ENCODE data around the gene DYRK1B. TPM values are rescaled to one million over a fixed set of nuclear protein-coding genes. Genes with fewer than 3 reads are reported as not detected.
"Not testable (repeated sequence)": the region's sequence is repeated elsewhere in the genome, so short reads cannot be mapped to it uniquely, and the experiment has no call there.

The DYRK1B gene
- total RNA-seq, 1 donor from 2014 or later: 16.7 TPM

GRCh38 chr19:39814595-39814994 is 19.4 kb downstream of the DYRK1B start:
- TF ChIP-seq CTCF (IDR thresholded peaks at IDR 0.05): no peak
- no peak overlapping the region for H3K27ac ChIP-seq
- DNase-seq (no peak), ATAC-seq (no peak)
- no peaks in the 10 kb centered on the region for H3K27me3 ChIP-seq
- no peaks in the 10 kb centered on the region for H3K4me1 ChIP-seq
- H3K36me3 ChIP-seq: peaks cover 5% of the 10 kb centered on the region
- no peak overlapping the region for H3K4me3 ChIP-seq
- H3K9me3 ChIP-seq: no peaks in the 10 kb centered on the region
- intact Hi-C loops (cut with DNase I): no loop called here

- H3K27ac ChIP-seq; ATAC-seq; H3K36me3 ChIP-seq; DNase-seq; H3K9me3 ChIP-seq; H3K4me3 ChIP-seq; H3K27me3 ChIP-seq; intact Hi-C loops (cut with DNase I); H3K4me1 ChIP-seq: not testable (repeated sequence)
These were observed 19.9 kb downstream of the DYRK1B start for GRCh38 chr19:39814111-39814510.

- H3K4me1 ChIP-seq: no peaks in the 10 kb centered on the region
- ATAC-seq (no peak), DNase-seq (no peak)
- no peak for TF ChIP-seq CTCF (IDR thresholded peaks at IDR 0.05)
- no peaks in the 10 kb centered on the region for H3K27me3 ChIP-seq
- H3K27ac ChIP-seq: no peak overlapping the region
- H3K4me3 ChIP-seq: no peak overlapping the region
- no peaks in the 10 kb centered on the region for H3K9me3 ChIP-seq
- peaks cover 5% of the 10 kb centered on the region for H3K36me3 ChIP-seq
- intact Hi-C loops (cut with DNase I): no loop called here
These were observed 20.5 kb downstream of the DYRK1B start for GRCh38 chr19:39813264-39813993.

GRCh38 chr19:39811064-39811463 is 22.9 kb downstream of the DYRK1B start:
- TF ChIP-seq CTCF (IDR thresholded peaks at IDR 0.05): no peak
- DNase-seq (no peak), ATAC-seq (no peak)
- H3K27ac ChIP-seq: no peak overlapping the region
- H3K4me1 ChIP-seq: no peaks in the 10 kb centered on the region
- no peak overlapping the region for H3K4me3 ChIP-seq
- no peaks in the 10 kb centered on the region for H3K9me3 ChIP-seq
- H3K36me3 ChIP-seq: no peaks in the 10 kb centered on the region
- H3K27me3 ChIP-seq: no peaks in the 10 kb centered on the region
- intact Hi-C loops (cut with DNase I): no loop called here

GRCh38 chr19:39810424-39810823 is 23.5 kb downstream of the DYRK1B start:
- H3K36me3 ChIP-seq: no peaks in the 10 kb centered on the region
- DNase-seq (no peak), ATAC-seq (no peak)
- no peak overlapping the region for H3K4me3 ChIP-seq
- TF ChIP-seq CTCF (IDR thresholded peaks at IDR 0.05): no peak
- H3K27me3 ChIP-seq: no peaks in the 10 kb centered on the region
- H3K9me3 ChIP-seq: no peaks in the 10 kb centered on the region
- H3K4me1 ChIP-seq: no peaks in the 10 kb centered on the region
- intact Hi-C loops (cut with DNase I): no loop called here
- H3K27ac ChIP-seq: no peak overlapping the region

- no peaks in the 10 kb centered on the region for H3K27me3 ChIP-seq
- TF ChIP-seq CTCF (IDR thresholded peaks at IDR 0.05): no peak
- no peaks in the 10 kb centered on the region for H3K36me3 ChIP-seq
- no peaks in the 10 kb centered on the region for H3K9me3 ChIP-seq
- DNase-seq (no peak), ATAC-seq (no peak)
- no peak overlapping the region for H3K4me3 ChIP-seq
- intact Hi-C loops (cut with DNase I): no loop called here
- no peak overlapping the region for H3K27ac ChIP-seq
- H3K4me1 ChIP-seq: no peaks in the 10 kb centered on the region
These were observed 24.6 kb downstream of the DYRK1B start for GRCh38 chr19:39809368-39809767.

- H3K9me3 ChIP-seq; H3K27me3 ChIP-seq; intact Hi-C loops (cut with DNase I); DNase-seq; ATAC-seq; H3K27ac ChIP-seq; H3K4me3 ChIP-seq; H3K4me1 ChIP-seq; H3K36me3 ChIP-seq: not testable (repeated sequence)
These were observed 25.3 kb downstream of the DYRK1B start for GRCh38 chr19:39808688-39809087.

Measured in upper lobe of right lung (tissue), 1 donor.